AG20443 (cell line): ENCODE measurements around the gene ZFAND3.

Experiments used
- DNase-seq: peaks from one replicate; pipeline ENCODE4 v3.0.0; 2012; ENCODE audit warnings: low spot score, mixed read lengths

Gene ZFAND3

DNA sequence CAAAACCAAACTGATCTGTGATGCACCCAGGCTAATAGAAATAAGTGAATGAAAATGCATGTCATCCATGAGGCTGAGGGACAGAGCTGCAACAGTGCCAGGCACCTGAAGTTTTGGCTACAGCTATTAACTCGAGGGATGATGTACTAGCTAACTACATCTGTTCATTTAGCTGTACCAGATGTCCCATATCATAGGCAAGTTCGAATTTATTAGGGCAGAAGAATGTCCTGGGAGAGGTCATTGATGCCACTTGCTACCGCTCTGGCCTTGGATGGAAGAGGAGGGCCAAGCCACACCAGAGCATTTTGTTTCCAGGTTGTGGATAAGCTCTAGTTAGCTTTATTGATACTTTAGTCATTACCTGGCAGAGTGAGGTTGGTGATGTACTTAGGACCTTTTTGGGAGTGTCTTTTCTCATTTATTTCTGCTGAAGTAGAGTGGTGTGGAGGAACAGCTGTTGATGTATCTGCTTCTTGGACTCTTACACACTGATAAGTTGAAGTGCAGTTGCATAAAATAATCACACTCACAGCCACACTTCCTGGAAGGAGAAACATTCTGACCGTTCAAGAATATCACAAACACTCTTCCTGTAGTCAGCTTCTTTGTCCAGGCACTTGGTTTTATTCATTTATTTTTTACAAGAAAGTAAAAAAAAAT is 8.2 kb downstream of the ZFAND3 start:
- no peak for DNase-seq

DNA sequence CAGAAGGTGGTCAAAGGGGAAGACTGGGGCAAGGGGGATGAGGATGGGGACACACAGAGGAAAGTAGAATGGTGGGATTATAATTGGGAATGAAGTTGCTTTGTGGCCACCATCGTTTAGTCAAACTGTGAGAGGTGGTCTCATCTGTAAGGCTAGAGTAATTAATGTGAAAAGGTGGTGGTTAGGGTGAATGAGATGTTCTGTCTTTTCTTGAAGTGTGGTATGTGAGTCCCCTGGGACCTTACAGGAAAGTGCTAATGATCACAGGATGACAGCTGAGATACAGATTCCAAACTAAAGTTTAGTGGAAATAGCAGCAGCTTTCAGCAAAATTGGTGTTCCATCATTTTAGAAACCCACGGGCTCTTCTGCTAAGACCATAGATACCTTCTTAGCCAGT is 10.7 kb downstream of the ZFAND3 start:
- DNase-seq = no peak

DNA sequence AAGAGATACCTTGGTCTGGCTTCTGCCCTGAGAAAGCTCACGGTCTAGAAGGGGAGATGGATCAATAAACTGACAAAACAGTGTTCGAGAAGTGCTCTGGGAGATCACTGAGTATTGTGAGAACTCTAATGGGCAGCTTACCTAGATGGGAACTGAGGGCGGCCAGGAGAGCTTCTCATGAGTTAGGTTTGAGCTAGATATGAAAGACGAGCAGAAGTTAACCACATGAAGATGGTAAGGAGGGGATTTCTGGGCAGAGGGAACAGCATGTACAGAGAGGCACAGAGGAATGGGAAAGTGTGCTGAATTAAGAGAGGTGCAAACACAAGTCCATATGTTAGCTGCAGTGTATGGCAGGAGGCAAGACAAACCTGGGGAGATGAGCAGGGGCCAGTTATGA is 11.9 kb downstream of the ZFAND3 start:
- no peak for DNase-seq

DNA sequence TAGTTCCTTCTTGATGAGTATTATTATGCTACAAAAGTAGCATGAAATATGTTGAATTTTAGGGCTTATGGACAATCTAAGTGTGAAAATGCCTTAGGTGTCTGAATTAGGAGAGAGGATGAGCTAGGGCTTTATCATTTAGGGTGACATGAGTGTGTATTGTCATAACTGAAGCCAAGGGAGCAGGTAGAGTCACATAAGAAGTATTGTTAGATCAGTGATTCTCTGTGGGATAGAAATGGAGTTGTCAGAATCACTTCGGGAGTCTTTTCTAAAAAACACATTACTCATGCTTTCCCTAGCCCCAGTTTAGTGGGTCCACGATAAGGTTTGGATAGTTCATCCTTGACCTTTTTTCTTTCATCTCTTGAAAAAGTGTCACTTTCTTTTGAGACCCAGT is 16.4 kb downstream of the ZFAND3 start:
- no peak for DNase-seq

DNA sequence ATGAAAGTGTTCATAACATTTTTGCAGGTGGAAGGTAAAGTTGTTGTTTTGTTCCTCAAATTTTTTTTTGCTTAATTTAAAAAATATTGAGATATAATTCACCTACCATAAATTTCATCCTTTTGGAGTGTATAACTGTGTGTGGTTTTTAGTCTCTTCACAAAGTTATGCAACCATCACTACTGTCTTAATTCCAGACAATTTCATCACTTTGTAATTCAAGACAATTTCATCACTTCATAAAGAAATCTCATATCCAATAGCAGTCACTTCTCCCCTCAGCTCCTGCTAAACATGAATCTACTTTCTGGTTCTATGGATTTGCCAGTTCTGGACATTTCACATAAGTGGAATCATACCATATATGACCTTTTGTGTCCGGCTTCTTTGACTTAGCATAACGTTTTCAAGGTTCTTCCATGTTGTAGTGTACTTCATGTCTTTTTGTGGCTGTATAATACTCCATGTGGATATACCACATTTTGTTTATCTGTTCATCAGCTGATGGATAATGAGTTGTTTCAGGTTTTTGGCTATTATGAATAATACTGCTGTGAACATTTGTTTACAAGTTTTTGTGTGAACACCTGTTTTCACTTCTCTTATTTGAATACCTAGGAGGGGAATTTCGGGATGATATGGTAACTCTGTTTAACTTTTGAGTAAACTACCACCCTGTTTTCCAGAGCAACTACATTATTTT is 18.8 kb downstream of the ZFAND3 start:
- peak; percentile 40 for DNase-seq

DNA sequence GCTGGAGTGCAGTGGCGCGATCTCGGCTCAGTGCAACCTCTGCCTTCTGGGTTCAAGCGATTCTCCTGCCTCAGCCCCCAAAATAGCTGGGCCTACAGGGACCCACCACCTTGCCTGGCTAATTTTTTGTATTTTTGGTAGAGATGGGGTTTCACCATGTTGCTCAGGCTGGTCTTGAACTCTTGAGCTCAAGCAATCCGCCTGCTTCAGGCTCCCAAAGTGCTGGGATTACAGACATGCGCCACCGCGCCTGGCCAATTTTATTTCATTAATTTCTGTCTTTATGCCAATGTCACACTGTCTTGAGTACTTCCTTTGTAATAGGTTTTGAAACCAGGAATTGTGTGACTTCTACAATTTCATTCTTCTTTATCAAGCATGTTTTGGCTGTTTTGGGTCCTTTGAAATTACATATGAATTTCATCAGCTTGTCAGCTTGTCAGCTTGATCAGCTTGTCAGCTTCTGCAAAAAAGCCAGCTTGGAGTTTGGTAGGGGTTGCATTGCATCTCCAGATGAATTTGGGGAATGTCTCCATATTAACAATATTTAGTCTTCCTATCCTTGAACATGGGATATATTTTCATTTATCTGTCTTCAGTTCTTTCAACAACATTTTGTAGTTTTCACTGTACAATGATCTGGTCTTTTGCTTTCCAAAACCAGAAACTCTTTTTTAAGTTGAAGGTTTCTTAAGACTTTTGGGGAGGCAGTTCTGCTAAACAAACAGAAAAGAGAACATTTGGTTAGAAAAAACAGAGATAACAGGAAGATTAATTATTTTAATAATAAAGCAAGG is 20.8 kb downstream of the ZFAND3 start:
- no peak for DNase-seq

DNA sequence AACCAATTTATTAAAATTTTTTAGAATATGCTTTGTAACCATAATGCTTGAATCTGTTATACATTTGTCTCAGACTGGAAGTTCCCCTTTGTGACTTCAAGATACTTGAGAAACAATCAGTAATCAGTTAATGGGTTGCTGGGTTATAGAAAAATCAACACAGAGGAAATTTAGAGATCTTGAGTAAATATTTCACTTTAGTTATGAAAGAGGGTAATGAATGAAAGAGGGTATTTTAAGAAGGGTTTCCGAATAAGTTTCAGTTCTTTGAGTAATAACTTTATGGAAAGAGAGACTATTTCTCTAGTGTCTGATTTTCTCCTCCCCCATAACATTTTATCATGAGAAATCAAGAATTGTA is 21.4 kb downstream of the ZFAND3 start:
- DNase-seq = no peak

DNA sequence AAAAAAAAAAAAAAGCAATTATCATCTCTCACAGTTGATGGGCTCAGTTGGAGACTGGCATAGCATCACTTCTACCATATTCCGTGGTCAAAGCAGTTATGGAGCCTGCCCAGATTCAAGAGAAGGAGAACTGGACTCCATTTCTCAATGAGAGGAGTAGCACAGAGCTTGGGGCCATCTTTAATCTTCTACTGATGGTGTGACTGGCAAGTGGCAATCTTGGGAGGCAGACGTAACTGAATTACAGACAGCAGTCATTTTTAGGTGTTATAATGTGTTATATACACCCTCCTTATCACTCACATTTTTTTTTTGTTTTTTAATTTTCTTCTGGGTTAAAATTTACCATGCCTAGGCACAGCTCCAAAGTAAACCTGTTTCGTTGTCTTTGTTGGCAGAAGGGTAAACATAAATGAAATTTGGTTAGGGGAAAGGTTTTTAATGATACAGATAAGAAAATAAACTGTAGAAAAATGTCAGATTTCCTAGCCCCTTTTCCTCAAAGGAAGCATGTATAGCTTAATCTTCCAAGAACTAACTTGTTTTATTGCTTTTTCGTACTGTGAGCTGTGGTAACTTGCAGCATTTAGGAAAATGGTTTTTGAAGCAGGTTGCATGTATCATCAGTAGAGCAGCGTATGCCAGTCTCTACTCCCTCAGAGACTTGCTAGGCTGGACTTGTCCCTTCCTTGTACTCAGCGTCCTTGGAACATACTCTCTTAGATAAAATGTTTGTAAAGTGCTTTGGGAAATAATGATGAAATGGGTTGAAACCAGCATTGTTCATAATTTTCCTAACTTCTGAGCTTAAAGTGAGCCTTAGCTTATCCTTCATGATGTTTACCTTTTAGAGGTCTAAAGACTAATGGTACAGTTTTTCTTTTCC is 25.7 kb downstream of the ZFAND3 start:
- no peak for DNase-seq

DNA sequence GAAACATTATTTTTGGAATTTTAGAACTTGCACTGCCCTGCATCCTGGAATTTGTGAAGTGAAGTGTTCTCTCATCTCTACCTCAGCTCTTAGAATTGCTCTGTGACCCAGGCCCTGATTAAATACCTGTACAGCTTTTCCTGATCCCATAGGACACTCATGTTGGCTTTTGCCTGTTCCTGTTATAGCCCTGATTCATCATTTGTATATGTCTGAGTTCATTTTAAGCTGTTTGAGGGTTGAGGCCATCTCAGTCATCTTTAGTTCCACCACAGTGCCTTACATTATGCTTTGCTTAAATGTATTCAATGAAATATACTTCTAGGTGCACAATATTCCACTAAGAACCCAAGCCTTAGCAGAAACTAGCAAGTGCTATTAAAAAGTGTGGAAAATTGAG is 26.4 kb downstream of the ZFAND3 start:
- no peak for DNase-seq

DNA sequence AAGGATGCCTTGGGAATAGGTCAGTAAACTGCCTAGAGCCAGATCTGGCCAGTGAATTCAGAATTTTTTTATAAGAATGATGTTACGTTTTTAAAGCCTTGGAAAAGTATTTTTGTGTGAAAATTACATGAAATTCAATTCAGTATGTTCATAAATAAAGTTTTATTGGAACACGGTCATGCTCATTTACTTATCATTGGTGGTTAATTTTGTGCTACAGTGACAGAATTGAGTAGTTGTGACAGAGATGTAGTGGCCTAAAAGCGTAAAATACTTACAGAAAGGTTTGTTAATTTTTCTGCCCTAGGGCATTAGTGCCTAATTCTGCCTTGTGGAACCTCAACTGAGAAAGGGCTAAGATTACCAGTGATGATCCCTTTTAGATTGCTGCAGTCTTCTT is 28.2 kb downstream of the ZFAND3 start:
- no peak for DNase-seq

DNA sequence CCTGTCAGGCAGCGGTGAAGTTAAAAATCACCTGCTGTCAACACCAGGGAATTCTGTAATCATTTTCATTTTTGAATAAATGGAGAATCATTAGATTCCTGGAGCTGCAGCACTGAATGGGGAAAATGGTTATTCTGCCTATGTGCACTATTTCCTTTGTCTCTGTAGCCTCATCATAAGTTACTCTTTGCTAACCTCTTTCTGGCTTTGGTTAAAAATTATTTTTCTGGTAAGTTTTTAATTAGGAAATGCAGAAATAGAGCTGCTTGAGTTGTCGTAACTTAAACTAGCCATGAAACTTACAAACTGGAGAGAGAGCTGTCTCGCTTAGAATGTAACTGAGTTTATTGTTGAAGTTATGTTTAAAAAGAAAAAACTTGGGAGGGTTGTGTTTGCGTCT is 28.8 kb downstream of the ZFAND3 start:
- DNase-seq = no peak

DNA sequence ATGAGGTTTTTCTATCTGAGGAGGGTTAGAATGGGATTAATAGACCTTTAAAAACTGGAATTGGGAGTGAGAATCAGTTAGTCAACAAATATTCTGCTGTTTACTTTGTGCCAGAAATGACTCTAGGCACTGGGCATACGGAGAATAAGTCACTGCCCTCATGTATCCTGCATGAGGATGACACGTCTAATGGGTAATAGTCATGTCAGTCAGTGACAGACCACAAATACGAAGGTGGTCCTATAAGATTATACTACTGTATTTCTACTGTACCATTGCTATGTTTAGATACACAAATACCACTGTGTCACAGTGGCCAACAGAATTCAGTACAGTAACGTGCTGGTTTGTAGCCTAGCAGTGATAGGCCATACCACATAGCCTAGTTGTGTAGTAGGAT is 30.7 kb downstream of the ZFAND3 start:
- no peak for DNase-seq

DNA sequence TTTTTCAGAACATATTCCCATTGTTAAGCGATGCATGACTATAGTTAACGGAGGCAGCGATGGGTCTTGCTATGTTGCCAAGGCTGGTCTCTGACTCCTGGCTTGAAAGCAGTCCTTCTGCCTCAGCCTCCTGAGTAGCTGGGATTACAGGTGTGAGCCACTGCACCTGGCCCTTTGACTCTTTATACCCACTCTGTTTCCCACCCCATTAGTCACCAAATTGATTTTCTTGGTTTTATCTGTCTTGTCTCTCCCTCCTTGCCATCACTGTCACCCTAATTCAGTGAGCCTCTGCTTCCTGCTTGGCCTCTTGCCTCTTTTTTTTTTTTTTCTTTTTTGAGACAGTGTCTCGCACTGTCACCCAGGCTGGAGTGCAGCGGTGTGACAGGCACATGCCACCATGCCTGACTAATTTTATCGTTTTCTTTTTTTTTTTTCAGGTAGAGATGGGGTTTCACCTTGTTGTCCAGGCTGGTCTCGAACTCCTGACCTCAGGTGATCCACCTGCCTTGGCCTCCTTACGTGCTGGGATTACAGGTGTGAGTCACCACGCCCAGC is 31.3 kb downstream of the ZFAND3 start:
- DNase-seq = no peak

DNA sequence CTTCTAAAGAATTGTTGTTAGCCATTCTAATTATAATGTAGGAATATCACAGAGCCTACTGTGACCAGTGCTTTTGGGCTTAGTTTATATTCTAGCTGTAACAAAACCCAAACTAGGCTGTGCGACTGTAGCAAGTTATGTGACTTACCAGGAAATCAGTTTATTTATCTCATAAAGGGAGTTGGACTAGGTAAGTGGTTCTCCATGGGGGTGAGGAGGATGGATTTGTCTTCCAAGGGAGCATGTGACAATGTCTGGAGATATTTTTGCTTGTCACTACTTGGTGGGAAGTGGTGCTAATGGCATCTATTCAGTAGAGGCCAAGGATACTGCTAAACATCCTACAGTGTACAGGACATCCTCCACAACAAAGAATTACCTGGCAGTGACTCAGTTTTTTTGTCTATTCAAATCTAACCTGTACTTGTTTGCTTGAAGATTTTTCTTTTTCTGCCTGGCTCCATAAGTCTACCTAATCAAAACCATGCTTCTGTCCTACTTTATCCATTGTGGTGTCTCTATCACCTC is 32.5 kb downstream of the ZFAND3 start:
- DNase-seq = no peak

DNA sequence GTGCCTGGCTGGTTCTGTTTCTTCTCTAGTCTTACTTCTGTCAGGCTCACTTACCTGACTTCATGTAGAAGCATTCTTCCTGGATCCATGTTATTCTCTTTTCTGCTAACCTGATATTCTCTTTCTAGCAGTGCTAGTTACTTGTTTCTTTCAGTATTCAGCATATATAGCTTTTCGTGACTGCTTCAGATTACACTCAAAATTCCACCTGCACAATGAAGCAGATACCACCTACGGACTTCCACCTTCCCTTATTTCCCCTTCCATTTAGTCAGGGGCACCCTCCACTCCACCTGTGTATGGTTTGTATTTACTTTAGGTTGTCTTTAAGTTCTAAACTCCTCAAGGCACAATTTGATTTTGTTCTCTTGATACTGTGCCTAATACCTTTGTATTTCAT is 36.8 kb downstream of the ZFAND3 start:
- DNase-seq = no peak

DNA sequence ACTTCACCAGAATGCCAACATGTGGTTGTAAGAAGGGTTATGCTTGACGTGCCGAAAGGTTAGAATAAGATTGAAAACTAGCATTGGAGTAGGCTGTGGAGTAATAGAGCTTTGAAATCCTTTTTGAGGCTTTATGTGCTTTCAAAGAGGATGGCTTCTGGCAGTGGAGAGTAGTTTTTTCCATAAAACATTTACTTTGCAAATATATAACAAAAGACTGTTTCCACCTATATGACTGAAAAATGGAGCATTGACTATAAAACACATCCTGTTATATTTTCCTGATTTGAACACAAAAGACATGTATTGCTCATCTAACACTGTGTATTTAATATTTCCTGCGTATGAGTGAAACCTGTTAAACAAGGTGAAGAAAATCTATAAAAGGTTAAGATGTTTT is 38.8 kb downstream of the ZFAND3 start:
- no peak for DNase-seq

DNA sequence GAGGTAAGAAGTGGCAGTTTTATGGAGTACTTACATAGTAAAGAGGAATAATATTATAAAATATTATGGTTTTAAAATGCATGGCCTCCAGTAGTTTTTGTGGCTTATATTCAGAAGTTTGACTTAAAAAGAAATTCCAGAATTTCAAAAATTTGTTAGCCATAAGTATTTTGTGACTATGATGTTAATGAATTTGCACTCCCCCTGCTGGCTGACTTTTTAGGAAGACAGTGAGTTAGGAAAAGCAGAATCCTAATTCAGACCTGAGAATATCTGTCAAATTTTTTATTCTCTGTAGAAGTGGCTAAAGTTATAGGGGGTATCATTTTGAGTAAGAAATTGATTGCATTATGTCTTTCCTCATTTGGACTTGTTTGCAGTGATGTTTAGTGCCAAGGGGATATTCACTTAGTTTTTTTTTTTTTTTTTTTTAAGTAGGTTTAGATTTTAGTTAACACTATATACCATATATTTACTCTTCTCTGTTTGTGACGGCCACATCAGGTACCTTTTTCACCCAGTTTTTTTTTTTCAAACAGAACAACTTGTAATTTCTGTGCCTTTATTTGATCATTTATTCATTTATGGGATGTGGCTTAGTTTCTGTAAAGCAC is 40.8 kb downstream of the ZFAND3 start:
- peak; percentile 29 for DNase-seq

DNA sequence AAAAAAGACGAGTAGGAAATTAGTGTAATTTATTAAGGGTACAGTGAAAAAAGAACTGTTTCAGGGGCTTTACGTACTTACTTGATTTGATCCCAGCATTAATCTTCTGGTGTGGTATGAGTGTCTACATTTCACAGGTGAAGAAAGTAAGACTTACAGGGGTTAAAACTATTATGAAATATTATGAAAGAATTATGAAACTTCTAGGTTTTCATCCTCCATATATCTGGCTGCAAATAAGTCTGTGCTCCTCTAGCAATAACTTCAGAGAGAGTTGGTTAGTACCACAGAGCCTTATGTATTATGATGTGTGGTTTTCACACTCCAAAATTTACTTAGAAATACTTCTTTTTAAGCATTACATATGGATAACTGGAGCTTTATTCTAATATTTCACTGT is 41.9 kb downstream of the ZFAND3 start:
- no peak for DNase-seq

DNA sequence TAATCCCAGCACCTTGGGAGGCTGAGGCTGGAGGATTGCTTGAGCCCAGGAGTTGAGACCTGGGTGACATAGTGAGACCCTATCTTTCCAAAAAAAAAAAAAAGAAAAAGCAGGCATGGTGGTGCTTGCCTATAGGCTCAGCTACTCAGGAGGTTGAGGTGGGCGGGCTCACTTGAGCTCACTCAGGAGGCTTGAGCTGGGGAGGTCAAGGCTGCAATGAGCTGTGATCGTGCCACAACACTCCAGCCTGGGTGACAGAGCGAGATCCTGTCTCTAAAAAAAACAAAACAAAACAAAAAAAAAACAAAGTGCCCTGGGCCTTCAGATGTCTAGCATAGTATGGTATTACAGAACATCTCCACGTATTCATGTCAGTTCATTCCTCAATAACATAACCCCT is 42.9 kb downstream of the ZFAND3 start:
- DNase-seq = no peak

DNA sequence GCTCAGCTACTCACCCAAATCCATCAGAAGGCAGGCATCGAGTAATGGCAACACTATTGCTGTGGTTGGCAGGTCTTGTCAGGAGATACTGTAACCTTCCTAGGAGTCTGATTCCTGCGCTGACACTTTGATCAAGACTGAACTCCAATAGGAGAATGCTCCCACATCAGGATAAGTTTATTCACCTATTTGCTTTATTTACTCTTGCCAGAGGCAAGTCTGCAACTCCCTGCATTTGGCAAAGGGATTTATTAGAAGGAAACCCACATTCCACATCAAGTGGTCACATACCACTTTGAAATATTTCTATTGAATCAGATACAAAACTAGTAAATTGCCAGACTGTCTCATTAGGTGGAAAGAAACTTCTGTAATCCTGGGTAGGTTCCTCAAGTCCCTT is 43.5 kb downstream of the ZFAND3 start:
- DNase-seq = peak; percentile 46

DNA sequence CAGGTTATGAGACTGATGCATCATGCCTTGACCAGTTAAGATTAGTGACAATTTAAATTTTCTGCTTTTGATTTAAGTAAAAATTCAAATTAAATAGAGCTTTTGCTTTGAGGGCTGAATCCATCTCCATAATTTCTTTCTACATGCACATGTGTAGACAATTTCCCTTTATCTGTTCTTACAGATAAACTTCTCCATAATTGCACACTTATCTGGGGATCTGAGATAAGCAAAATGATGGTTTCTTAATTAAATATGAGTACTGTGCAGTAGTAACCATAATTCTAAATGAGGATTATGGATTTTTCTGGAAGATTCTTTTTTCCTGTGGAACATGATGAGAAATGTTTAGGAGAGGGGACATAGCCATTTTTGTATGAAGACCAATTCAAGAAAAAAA is 44.7 kb downstream of the ZFAND3 start:
- no peak for DNase-seq
